Neuronal stem cell (in vitro differentiated cells): ENCODE results near the gene KCNN3.

Experiments used
- DNase-seq: peaks from one replicate; pipeline ENCODE4 v3.0.0-alpha.2; 2013; ENCODE audit warnings: low spot score
- H2AFZ ChIP-seq: one replicate; pipeline ENCODE4 v1.6.1; 2013; ENCODE audit warnings: mild to moderate bottlenecking, low read length, inconsistent platforms
- H2AK5ac ChIP-seq: 2 replicates; pipeline ENCODE4 v1.6.1; 2013; ENCODE audit warnings: low read depth, mild to moderate bottlenecking, inconsistent platforms, low read length, moderate library complexity, mixed read lengths
- H2BK120ac ChIP-seq: 2 replicates; pipeline ENCODE4 v1.6.1; 2013; ENCODE audit warnings: low read depth, mild to moderate bottlenecking, inconsistent platforms, low read length, moderate library complexity, mixed read lengths
- H2BK12ac ChIP-seq: one replicate; pipeline ENCODE4 v1.6.1; 2013; ENCODE audit warnings: low read length, inconsistent platforms
- H2BK15ac ChIP-seq: 2 replicates; pipeline ENCODE4 v1.6.1; 2013; ENCODE audit warnings: mild to moderate bottlenecking, low read length, inconsistent platforms, mixed read lengths
- H2BK5ac ChIP-seq: one replicate; pipeline ENCODE4 v1.6.1; 2013; ENCODE audit warnings: inconsistent platforms, mild to moderate bottlenecking, low read length, moderate library complexity
- H3K14ac ChIP-seq: one replicate; pipeline ENCODE4 v1.6.1; 2013; ENCODE audit warnings: low read length, inconsistent platforms
- H3K18ac ChIP-seq: 2 replicates; pipeline ENCODE4 v1.6.1; 2013; ENCODE audit warnings: low read length, inconsistent platforms
- H3K23ac ChIP-seq: 2 replicates; pipeline ENCODE4 v1.6.1; 2013; ENCODE audit warnings: low read depth, mild to moderate bottlenecking, mixed read lengths, low read length, inconsistent platforms; ENCODE audit not compliant: poor library complexity
- H3K27ac ChIP-seq: replicated peaks from 3 replicates; pipeline ENCODE4 v1.5.1; 2013; ENCODE audit warnings: low read length, inconsistent platforms
- H3K27me3 ChIP-seq, 3 experiments: 2 replicates each; pipeline ENCODE4 v1.6.1; 2013; ENCODE audit warnings: low read length in 3 of 3, mild to moderate bottlenecking in 2 of 3, inconsistent platforms in 1 of 3, low read depth in 1 of 3, mixed read lengths in 1 of 3, moderate library complexity in 1 of 3; ENCODE audit not compliant: control insufficient read depth in 3 of 3, insufficient read depth in 3 of 3
- H3K36me3 ChIP-seq, 2 donors: replicated peaks in 1 of 2; 2 replicates each; pipeline ENCODE4 v1.6.1; 2013; ENCODE audit warnings: low read length in 2 of 2; ENCODE audit not compliant: control insufficient read depth in 2 of 2, insufficient read depth in 2 of 2
- H3K4ac ChIP-seq: 2 replicates; pipeline ENCODE4 v1.6.1; 2013; ENCODE audit warnings: inconsistent platforms, mild to moderate bottlenecking, low read length, moderate library complexity
- H3K4me1 ChIP-seq, 2 donors: 1 replicate in 1 of 2; 2 replicates in 1 of 2; pipeline ENCODE4 v1.6.1; 2013; ENCODE audit warnings: low read length in 2 of 2, low read depth in 1 of 2; ENCODE audit not compliant: control insufficient read depth in 2 of 2, insufficient read depth in 1 of 2
- H3K4me2 ChIP-seq: one replicate; pipeline ENCODE4 v1.6.1; 2013; ENCODE audit warnings: mild to moderate bottlenecking, low read length, inconsistent platforms; ENCODE audit not compliant: insufficient read depth, poor library complexity, severe bottlenecking
- H3K4me3 ChIP-seq, 2 donors: 2 replicates each; pipeline ENCODE4 v1.5.1; 2013; ENCODE audit warnings: low read length in 2 of 2, mild to moderate bottlenecking in 2 of 2, inconsistent platforms in 1 of 2, moderate library complexity in 1 of 2
- H3K79me1 ChIP-seq: one replicate; pipeline ENCODE4 v1.6.1; 2013; ENCODE audit warnings: low read depth, mild to moderate bottlenecking, inconsistent platforms, low read length, moderate library complexity
- H3K9ac ChIP-seq: one replicate; pipeline ENCODE4 v1.6.1; 2013; ENCODE audit warnings: mild to moderate bottlenecking, low read depth, low read length, inconsistent platforms; ENCODE audit not compliant: poor library complexity
- H3K9me3 ChIP-seq, 2 donors: replicated peaks in 1 of 2; 2 replicates each; pipeline versions ENCODE3 to v1.6.1; 2013; ENCODE audit warnings: low read length in 2 of 2, mild to moderate bottlenecking in 2 of 2, inconsistent platforms in 1 of 2, low read depth in 1 of 2, mixed read lengths in 1 of 2, moderate library complexity in 1 of 2; ENCODE audit not compliant: control insufficient read depth in 2 of 2, insufficient read depth in 1 of 2
- H4K8ac ChIP-seq: one replicate; pipeline ENCODE4 v1.6.1; 2013; ENCODE audit warnings: low read depth, mild to moderate bottlenecking, inconsistent platforms, low read length, moderate library complexity
- H4K91ac ChIP-seq: one replicate; pipeline ENCODE4 v1.6.1; 2013; ENCODE audit warnings: low read length, low read depth, mild to moderate bottlenecking, inconsistent platforms; ENCODE audit not compliant: poor library complexity
- WGBS, 2 donors: extraction: QIAGEN DNeasy Blood & Tissue Kit; methylation state at CpG; one replicate each; pipeline ENCODE4 v1.1.7; 2013; ENCODE audit warnings: missing lambda C conversion rate in 2 of 2, mixed read lengths in 1 of 2; ENCODE audit not compliant: insufficient read length in 2 of 2, insufficient replicate concordance in 1 of 2; ENCODE audit errors: extremely low coverage in 2 of 2; 5-methylcytosine and 5-hydroxymethylcytosine counted together

Gene KCNN3

GRCh38 chr1:154870734-154871133 is 653 bp upstream of the KCNN3 start:
- Histone ChIP-seq H4K8ac (no peak overlapping the region), H3K9ac (no peak overlapping the region)
- no CpG with 5 or more reads among the region's 6 CpGs for WGBS, 2 donors

DNA sequence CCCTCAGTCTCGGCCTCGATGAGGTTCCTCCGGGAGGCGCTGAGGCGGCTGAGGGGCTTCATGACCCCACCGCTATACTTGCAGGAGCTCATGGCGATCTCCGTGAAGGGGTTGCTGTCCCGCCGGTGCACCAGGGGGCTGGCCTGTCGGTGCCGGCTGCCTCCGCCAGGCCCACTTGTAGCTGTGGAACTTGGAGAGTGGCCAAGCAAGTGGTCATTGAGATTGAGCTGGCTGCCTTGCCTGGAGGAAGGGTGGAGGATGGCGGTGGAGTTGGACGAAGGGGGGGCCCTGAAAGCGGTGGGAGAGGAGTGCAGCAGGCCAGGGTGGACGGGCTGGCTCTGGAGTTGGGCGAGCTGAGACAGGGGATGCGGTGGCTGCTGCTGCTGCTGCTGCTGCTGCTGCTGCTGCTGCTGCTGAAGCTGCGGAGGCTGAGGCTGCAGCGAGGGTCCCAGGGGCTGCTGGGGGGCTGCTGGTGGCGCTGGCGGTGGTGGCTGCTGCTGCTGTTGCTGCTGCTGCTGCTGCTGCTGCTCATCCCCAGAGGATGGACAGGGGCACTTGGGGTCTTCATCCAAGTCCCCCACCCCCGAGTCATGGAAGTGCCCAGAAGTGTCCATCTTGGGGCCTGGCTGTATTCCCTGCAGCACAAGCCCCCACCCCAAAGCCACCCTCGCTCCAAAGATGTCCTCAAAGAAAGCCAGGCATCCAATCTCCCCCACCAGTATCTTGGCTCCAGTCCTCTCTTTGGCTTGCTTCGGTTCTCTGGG is 548 bp downstream of the KCNN3 start:
- no peak overlapping the region for H4K8ac ChIP-seq
- H3K36me3 ChIP-seq, result no peaks in the 10 kb centered on the region
- H3K14ac ChIP-seq, result peak overlapping the region; percentile 82
- H4K91ac ChIP-seq, result no peak overlapping the region
- H3K9me3 ChIP-seq, result no peaks in the 10 kb centered on the region
- H2BK5ac ChIP-seq, result peak overlapping the region; percentile 93
- H2BK120ac ChIP-seq, result peak overlapping the region; percentile 87
- H3K79me1 ChIP-seq, result peaks cover 5% of the 10 kb centered on the region
- WGBS, 2 donors, result no CpG with 5 or more reads among the region's 26 CpGs
- H2BK12ac ChIP-seq, result peak overlapping the region; percentile 84
- peak overlapping the region; percentile 97 for H3K18ac ChIP-seq
- H2BK15ac ChIP-seq, result peak overlapping the region; percentile 93
- peak overlapping the region; percentile 43 to 72 for H3K4me3 ChIP-seq
- H3K4ac ChIP-seq, result peak overlapping the region; percentile 80
- peak overlapping the region; percentile 95 for H3K9ac ChIP-seq
- H2AK5ac ChIP-seq, result peak overlapping the region; percentile 77
- H3K4me2 ChIP-seq, result peak overlapping the region; percentile 72
- DNase-seq, result no peak
- H2AFZ ChIP-seq, result peak overlapping the region; percentile 85
- peak overlapping the region; percentile 84 for H3K27ac ChIP-seq
- H3K4me1 ChIP-seq, result peaks cover 22 to 31% of the 10 kb centered on the region in 2 donors
- peaks cover 0 to 44% (median 2%) of the 10 kb centered on the region in 3 experiments for H3K27me3 ChIP-seq
- peak overlapping the region; percentile 61 for H3K23ac ChIP-seq

More at GRCh38 chr1:154870734-154871133, 653 bp upstream of the KCNN3 start:
- H3K4me1 ChIP-seq, result peaks cover 22 to 28% of the 10 kb centered on the region in 2 donors
- H3K4ac ChIP-seq, result no peak overlapping the region
- H3K23ac ChIP-seq, result no peak overlapping the region
- no peak overlapping the region for H2BK15ac ChIP-seq
- H3K18ac ChIP-seq, result no peak overlapping the region
- no peak overlapping the region for H3K14ac ChIP-seq
- no peak overlapping the region for H3K27ac ChIP-seq
- H3K36me3 ChIP-seq, result no peaks in the 10 kb centered on the region
- no peak overlapping the region for H4K91ac ChIP-seq
- no peak overlapping the region for H3K4me3 ChIP-seq
- DNase-seq, result no peak
- H3K4me2 ChIP-seq, result no peak overlapping the region
- H2BK5ac ChIP-seq, result no peak overlapping the region
- no peak overlapping the region for H2BK12ac ChIP-seq
- no peaks in the 10 kb centered on the region for H3K9me3 ChIP-seq
- peaks cover 5% of the 10 kb centered on the region for H3K79me1 ChIP-seq
- H2AK5ac ChIP-seq, result no peak overlapping the region
- no peak overlapping the region for H2BK120ac ChIP-seq
- peaks cover 0 to 48% (median 2%) of the 10 kb centered on the region in 3 experiments for H3K27me3 ChIP-seq
- H2AFZ ChIP-seq, result peak overlapping the region; percentile 85

DNA sequence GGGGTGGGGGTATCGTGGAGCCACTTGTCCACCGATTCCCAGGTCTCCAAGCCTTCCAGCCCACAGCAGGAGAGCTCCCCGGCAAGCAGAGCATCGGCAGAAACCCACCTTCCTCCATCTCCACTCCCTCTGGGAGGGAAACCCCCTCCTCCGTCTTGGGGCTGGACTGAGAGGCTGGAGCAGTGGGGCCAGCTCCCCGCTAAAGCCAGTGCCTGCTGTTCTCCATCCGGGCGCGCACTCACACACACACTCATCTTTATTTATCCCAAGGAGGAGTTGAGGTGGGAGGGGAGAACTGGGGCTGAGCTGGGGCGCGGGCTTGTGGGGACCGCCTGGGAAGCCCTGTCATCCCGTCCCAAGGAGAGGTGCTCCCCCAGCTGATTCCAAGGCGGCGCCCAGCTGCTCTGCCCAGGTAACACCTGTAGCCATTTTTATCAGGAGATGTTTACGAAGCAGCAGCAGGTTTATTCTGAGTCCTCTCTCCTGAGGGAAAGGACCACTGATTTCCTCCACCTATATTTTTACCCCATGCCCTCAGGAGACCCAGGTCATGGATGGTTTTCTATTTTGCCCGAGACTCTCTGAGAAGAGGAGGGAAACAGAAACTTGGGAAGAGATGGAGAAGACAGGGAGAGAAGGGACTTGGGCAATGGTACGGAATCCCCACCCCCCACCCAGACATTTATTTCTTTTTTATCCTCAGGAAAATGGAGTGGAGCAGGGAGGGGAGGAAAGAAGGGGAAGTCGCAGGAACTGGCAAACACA is 2.1 kb downstream of the KCNN3 start:
- no peak overlapping the region for H4K91ac ChIP-seq
- peak overlapping the region; percentile 43 to 53 for H3K4me3 ChIP-seq
- H3K27me3 ChIP-seq, result peaks cover 0 to 30% (median 2%) of the 10 kb centered on the region in 3 experiments
- H3K4me2 ChIP-seq, result peak overlapping the region; percentile 72
- peak overlapping the region; percentile 85 for H2AFZ ChIP-seq
- no peak overlapping the region for H2BK120ac ChIP-seq
- H3K9me3 ChIP-seq, result no peaks in the 10 kb centered on the region
- no CpG with 5 or more reads among the region's 19 CpGs for WGBS, 2 donors
- no peak overlapping the region for H3K4ac ChIP-seq
- no peak overlapping the region for H2BK12ac ChIP-seq
- no peak overlapping the region for H3K27ac ChIP-seq
- peak overlapping the region; percentile 7 for H3K9ac ChIP-seq
- H2BK15ac ChIP-seq, result peak overlapping the region; percentile 5
- H3K4me1 ChIP-seq, result peaks cover 29 to 37% of the 10 kb centered on the region in 2 donors
- DNase-seq, result no peak
- H2AK5ac ChIP-seq, result peak overlapping the region; percentile 77
- no peak overlapping the region for H3K23ac ChIP-seq
- H3K36me3 ChIP-seq, result no peaks in the 10 kb centered on the region
- peak overlapping the region; percentile 11 for H2BK5ac ChIP-seq
- H3K14ac ChIP-seq, result no peak overlapping the region
- peak overlapping the region; percentile 76 for H3K18ac ChIP-seq
- peaks cover 5% of the 10 kb centered on the region for H3K79me1 ChIP-seq
- no peak overlapping the region for H4K8ac ChIP-seq
